ENCODE data around the gene DCAF4L1. TPM values are rescaled to one million over a fixed set of nuclear protein-coding genes. Genes with fewer than 3 reads are reported as not detected.

Gene DCAF4L1
- total RNA-seq, 1 experiment from 2014 or later, result 0.41 TPM

- H3K36me3 ChIP-seq (ENCODE audit: insufficient read depth, low read length, poor library complexity, severe bottlenecking), result no peaks in the 10 kb centered on the region
- H3K4me1 ChIP-seq (ENCODE audit: insufficient read depth, low read length, poor library complexity, severe bottlenecking), result peaks cover 7% of the 10 kb centered on the region
- TF ChIP-seq CTCF (conservative IDR thresholded peaks at IDR 0.05; ENCODE audit: low read depth, low read length) (no peak), EZH2 (IDR thresholded peaks at IDR 0.05; ENCODE audit: borderline replicate concordance, low read depth, low read length, poor library complexity, severe bottlenecking) (no peak)
- BruUV-seq (replicated peaks), result no TSS peak
- DNase-seq (ENCODE audit: low spot score), result peak; percentile 15
- ChIA-PET POLR2A (ENCODE audit: low non-redundant PET) (no interaction called here), CTCF (no interaction called here)
- no peaks in the 10 kb centered on the region for H3K9me3 ChIP-seq (ENCODE audit: low read depth, low read length, poor library complexity, severe bottlenecking)
- intact Hi-C loops (cut with micrococcal nuclease; ENCODE audit: unreplicated experiment), result no loop called here
- no peaks in the 10 kb centered on the region for H3K27me3 ChIP-seq (replicated peaks; ENCODE audit: insufficient read depth, low read depth, low read length, poor library complexity)
- no peak overlapping the region for H3K4me3 ChIP-seq (ENCODE audit: low read depth, low read length, poor library complexity, severe bottlenecking)
- H3K27ac ChIP-seq (ENCODE audit: low read depth, low read length, poor library complexity, severe bottlenecking), result no peak overlapping the region
Measured at GRCh38 chr4:41994461-41994985, 13.0 kb downstream of the DCAF4L1 start.

- no TSS peak for BruUV-seq (replicated peaks)
- POLR2A ChIA-PET (ENCODE audit: low non-redundant PET), result no interaction called here
- CTCF ChIA-PET, result no interaction called here
Measured at GRCh38 chr4:41998019-41998418, 16.5 kb downstream of the DCAF4L1 start.

GRCh38 chr4:41999321-41999720 lies 17.8 kb downstream of the DCAF4L1 start:
- Histone ChIP-seq H3K4me3 (ENCODE audit: low read depth, low read length, poor library complexity, severe bottlenecking) (no peak overlapping the region), H3K36me3 (ENCODE audit: insufficient read depth, low read length, poor library complexity, severe bottlenecking) (no peaks in the 10 kb centered on the region), H3K4me1 (ENCODE audit: insufficient read depth, low read length, poor library complexity, severe bottlenecking) (no peaks in the 10 kb centered on the region), H3K27ac (ENCODE audit: low read depth, low read length, poor library complexity, severe bottlenecking) (no peak overlapping the region), H3K9me3 (ENCODE audit: low read depth, low read length, poor library complexity, severe bottlenecking) (no peaks in the 10 kb centered on the region), H3K27me3 (replicated peaks; ENCODE audit: insufficient read depth, low read depth, low read length, poor library complexity) (no peaks in the 10 kb centered on the region)
- intact Hi-C loops (cut with micrococcal nuclease; ENCODE audit: unreplicated experiment), result no loop called here
- TF ChIP-seq CTCF (conservative IDR thresholded peaks at IDR 0.05; ENCODE audit: low read depth, low read length) (no peak), EZH2 (IDR thresholded peaks at IDR 0.05; ENCODE audit: borderline replicate concordance, low read depth, low read length, poor library complexity, severe bottlenecking) (no peak)
- BruUV-seq (replicated peaks), result no TSS peak
- CTCF ChIA-PET, result no interaction called here
- DNase-seq (ENCODE audit: low spot score), result no peak
- POLR2A ChIA-PET (ENCODE audit: low non-redundant PET), result no interaction called here

More at GRCh38 chr4:41998019-41998418, 16.5 kb downstream of the DCAF4L1 start:
- DNase-seq (ENCODE audit: low spot score), result no peak
- no peak for TF ChIP-seq EZH2 (IDR thresholded peaks at IDR 0.05; ENCODE audit: borderline replicate concordance, low read depth, low read length, poor library complexity, severe bottlenecking)
- TF ChIP-seq CTCF (conservative IDR thresholded peaks at IDR 0.05; ENCODE audit: low read depth, low read length), result no peak
- Histone ChIP-seq H3K27ac (ENCODE audit: low read depth, low read length, poor library complexity, severe bottlenecking) (no peak overlapping the region), H3K9me3 (ENCODE audit: low read depth, low read length, poor library complexity, severe bottlenecking) (no peaks in the 10 kb centered on the region), H3K4me1 (ENCODE audit: insufficient read depth, low read length, poor library complexity, severe bottlenecking) (no peaks in the 10 kb centered on the region), H3K36me3 (ENCODE audit: insufficient read depth, low read length, poor library complexity, severe bottlenecking) (no peaks in the 10 kb centered on the region), H3K4me3 (ENCODE audit: low read depth, low read length, poor library complexity, severe bottlenecking) (no peak overlapping the region), H3K27me3 (replicated peaks; ENCODE audit: insufficient read depth, low read depth, low read length, poor library complexity) (no peaks in the 10 kb centered on the region)
- intact Hi-C loops (cut with micrococcal nuclease; ENCODE audit: unreplicated experiment), result no loop called here

Measured in A673 (cell line).